IMR-90 (cell line): Measurements from ENCODE around the gene LEMD1. TPM values are rescaled to one million over a fixed set of nuclear protein-coding genes. Genes with fewer than 3 reads are reported as not detected.

Experiments
- ATAC-seq: fragments of 200-7000 bp; cut with Tn5 transposase; 2 replicates; pipeline ENCODE4 v1.9.1; 2020; ENCODE audit warnings: low read depth, mild to moderate bottlenecking, moderate library complexity
- BruUV-seq: library from RNA; stranded (reverse); fragments of 400-500 nt; replicated peaks from 2 replicates; lab custom pipeline; 2021; lab: Mats Ljungman, UMichigan
- CTCF ChIA-PET: fragments of 300-600 bp; formaldehyde crosslinking; extraction: SDS; loops from one replicate; lab custom pipeline; 2021; ENCODE audit warnings: antibody characterized with exemption; lab: Yijun Ruan, JAX
- POLR2A ChIA-PET: fragments of 300-600 bp; sonication (Branson Sonifier 250); formaldehyde crosslinking; loops from one replicate; lab custom pipeline; 2022; ENCODE audit warnings: antibody characterized with exemption; ENCODE audit not compliant: unreplicated experiment; lab: Charles Lee
- DNase-seq: peaks from one replicate; pipeline ENCODE4 v3.0.0; 2013
- H2AFZ ChIP-seq: replicated peaks from 2 replicates; pipeline ENCODE3; 2013; ENCODE audit warnings: low read length, mild to moderate bottlenecking; ENCODE audit not compliant: poor library complexity
- H2AK5ac ChIP-seq: 2 replicates; pipeline ENCODE4 v1.6.1; 2013; ENCODE audit warnings: low read depth, low read length, inconsistent platforms
- H2AK9ac ChIP-seq: replicated peaks from 2 replicates; pipeline ENCODE3; 2013; ENCODE audit warnings: mild to moderate bottlenecking, low read depth, low read length, moderate library complexity; ENCODE audit not compliant: poor library complexity
- H2BK120ac ChIP-seq: 2 replicates; pipeline ENCODE4 v1.6.1; 2013; ENCODE audit warnings: low read depth, low read length, inconsistent platforms
- H2BK15ac ChIP-seq: 3 replicates; pipeline ENCODE4 v1.6.1; 2013; ENCODE audit warnings: low read depth, low read length, inconsistent platforms
- H2BK20ac ChIP-seq: 2 replicates; pipeline ENCODE4 v1.6.1; 2013; ENCODE audit warnings: low read depth, mild to moderate bottlenecking, inconsistent platforms, low read length, moderate library complexity
- H2BK5ac ChIP-seq: 2 replicates; pipeline ENCODE4 v1.6.1; 2013; ENCODE audit warnings: mild to moderate bottlenecking, low read depth, low read length, inconsistent platforms; ENCODE audit not compliant: poor library complexity, severe bottlenecking
- H3K14ac ChIP-seq: replicated peaks from 2 replicates; pipeline ENCODE4 v1.6.1; 2013; ENCODE audit warnings: low read depth, low read length, inconsistent platforms
- H3K18ac ChIP-seq: 2 replicates; pipeline ENCODE4 v1.6.1; 2013; ENCODE audit warnings: low read depth, low read length, control low read depth
- H3K23ac ChIP-seq: 2 replicates; pipeline ENCODE4 v1.6.1; 2013; ENCODE audit warnings: low read depth, low read length, inconsistent platforms
- H3K27ac ChIP-seq: 2 replicates; pipeline ENCODE4 v1.5.1; 2013; ENCODE audit warnings: mild to moderate bottlenecking, control low read depth, low read length; ENCODE audit not compliant: insufficient read depth
- H3K27me3 ChIP-seq: 2 replicates; pipeline ENCODE4 v1.6.1; 2013; ENCODE audit warnings: low read length; ENCODE audit not compliant: control insufficient read depth, insufficient read depth
- H3K36me3 ChIP-seq: 2 replicates; pipeline ENCODE4 v1.6.1; 2013; ENCODE audit warnings: low read length, mixed read lengths; ENCODE audit not compliant: control insufficient read depth, insufficient read depth
- H3K4ac ChIP-seq: 2 replicates; pipeline ENCODE4 v1.6.1; 2013; ENCODE audit warnings: low read depth, low read length, inconsistent platforms
- H3K4me1 ChIP-seq: 2 replicates; pipeline ENCODE4 v1.6.1; 2013; ENCODE audit warnings: low read length, mixed read lengths; ENCODE audit not compliant: control insufficient read depth, insufficient read depth
- H3K4me2 ChIP-seq: 2 replicates; pipeline ENCODE4 v1.6.1; 2013; ENCODE audit warnings: low read depth, mild to moderate bottlenecking, control low read depth, low read length, moderate library complexity
- H3K4me3 ChIP-seq: 2 replicates; pipeline ENCODE4 v1.5.1; 2013; ENCODE audit warnings: low read depth, mild to moderate bottlenecking, control low read depth, low read length, moderate library complexity; ENCODE audit not compliant: insufficient read depth
- H3K56ac ChIP-seq: 2 replicates; pipeline ENCODE4 v1.6.1; 2013; ENCODE audit warnings: low read length, inconsistent platforms; ENCODE audit not compliant: insufficient read depth; ENCODE audit errors: extremely low read depth
- H3K79me1 ChIP-seq, 2 experiments: 2 replicates each; pipeline ENCODE4 v1.6.1; 2013; ENCODE audit warnings: low read length in 2 of 2, inconsistent platforms in 1 of 2, low read depth in 1 of 2
- H3K9ac ChIP-seq: 2 replicates; pipeline ENCODE4 v1.6.1; 2013; ENCODE audit warnings: low read depth, low read length, control low read depth
- H3K9me1 ChIP-seq: 2 replicates; pipeline ENCODE4 v1.6.1; 2013; ENCODE audit warnings: low read length, inconsistent platforms; ENCODE audit not compliant: insufficient read depth
- H3K9me3 ChIP-seq: 2 replicates; pipeline ENCODE4 v1.6.1; 2013; ENCODE audit warnings: low read length; ENCODE audit not compliant: control insufficient read depth, insufficient read depth
- H4K20me1 ChIP-seq: 2 replicates; pipeline ENCODE4 v1.6.1; 2013; ENCODE audit warnings: low read length, inconsistent platforms; ENCODE audit not compliant: insufficient read depth
- H4K5ac ChIP-seq: 2 replicates; pipeline ENCODE4 v1.6.1; 2013; ENCODE audit warnings: mild to moderate bottlenecking, low read depth, low read length, control low read depth
- H4K8ac ChIP-seq, 2 experiments: 2 replicates each; pipeline ENCODE4 v1.6.1; 2013; ENCODE audit warnings: low read depth in 2 of 2, low read length in 2 of 2, control low read depth in 1 of 2, inconsistent platforms in 1 of 2
- H4K91ac ChIP-seq: 2 replicates; pipeline ENCODE4 v1.6.1; 2013; ENCODE audit warnings: low read depth, low read length, inconsistent platforms; ENCODE audit not compliant: insufficient read depth
- BHLHE40 ChIP-seq: fragments of 150-350 bp; IDR thresholded peaks from 2 replicates; pipeline ENCODE4 v1.6.1; 2016; ENCODE audit warnings: mild to moderate bottlenecking, low read depth, low read length
- CEBPB ChIP-seq: IDR thresholded peaks from 2 replicates; pipeline ENCODE4 v1.6.1; 2012; ENCODE audit warnings: low read depth, low read length, improper control_type of control experiment
- CHD1 ChIP-seq: IDR thresholded peaks from 2 replicates; pipeline ENCODE4 v1.6.1; 2012; ENCODE audit warnings: low read depth, low read length, improper control_type of control experiment
- FOS ChIP-seq: fragments of 150-350 bp; IDR thresholded peaks from 2 replicates; pipeline ENCODE4 v1.6.1; 2016; ENCODE audit warnings: low read depth, low read length
- MAFK ChIP-seq: IDR thresholded peaks from 2 replicates; pipeline ENCODE4 v1.6.1; 2012; ENCODE audit warnings: low read depth, low read length, improper control_type of control experiment
- MXI1 ChIP-seq: IDR thresholded peaks from 2 replicates; pipeline ENCODE4 v1.6.1; 2012; ENCODE audit warnings: low read depth, mild to moderate bottlenecking, low read length, moderate library complexity, borderline replicate concordance
- NFE2L2 ChIP-seq: fragments of 150-350 bp; IDR thresholded peaks from 2 replicates; pipeline ENCODE4 v1.6.1; 2016; ENCODE audit warnings: low read depth, mild to moderate bottlenecking, low read length
- RAD21 ChIP-seq: IDR thresholded peaks from 2 replicates; pipeline ENCODE4 v1.6.1; 2012; ENCODE audit warnings: low read length, improper control_type of control experiment
- RCOR1 ChIP-seq: IDR thresholded peaks from 2 replicates; pipeline ENCODE4 v1.6.1; 2012; ENCODE audit warnings: mild to moderate bottlenecking, low read length, improper control_type of control experiment; ENCODE audit not compliant: insufficient replicate concordance
- RFX5 ChIP-seq: IDR thresholded peaks from 2 replicates; pipeline ENCODE4 v1.8.0; 2012; ENCODE audit warnings: low read depth, mild to moderate bottlenecking, low read length, moderate library complexity
- WGBS, 2 experiments: methylation state at CpG; one replicate each; pipeline versions ENCODE4 v1.1.5 to v1.1.7; 2013; ENCODE audit warnings: missing lambda C conversion rate in 2 of 2; ENCODE audit not compliant: insufficient read length in 1 of 2; ENCODE audit errors: extremely low coverage in 2 of 2; 5-methylcytosine and 5-hydroxymethylcytosine counted together
- dilution Hi-C: fragments of 300-500 bp; cut with HindIII; formaldehyde crosslinking; loops from one replicate; pipeline ENCODE4 v1.14.3; 2018; ENCODE audit warnings: low sequenced_read_pairs; ENCODE audit not compliant: unreplicated experiment
- in situ Hi-C: fragments of 300-500 bp; cut with MboI; formaldehyde crosslinking; loops from 3 replicates; pipeline ENCODE4 v1.14.3; 2019; ENCODE audit warnings: low sequenced_read_pairs, inconsistent platforms, mixed read lengths
- intact Hi-C: fragments of 100-400 bp; cut with micrococcal nuclease; formaldehyde crosslinking; loops from 2 replicates; pipeline ENCODE4 v1.10.0; 2022
- polyA plus RNA-seq, 3 experiments: library from polyadenylated mRNA; depleted of rRNA; stranded (reverse); fragments of >200 nt; gene quantifications; 2 replicates each; pipeline ENCODE4 v1.2.3, GENCODE V29; 2012; ENCODE audit warnings: low replicate concordance in 1 of 3
- total RNA-seq: library from RNA; depleted of rRNA; stranded (reverse); fragments of >200 nt; gene quantifications from 2 replicates; pipeline ENCODE4 v1.2.3, GENCODE V29; 2012
- TF ChIP-seq, protein P1 (sequence below): fragments of 150-350 bp; IDR thresholded peaks from 2 replicates; pipeline ENCODE4 v1.6.1; 2016; ENCODE audit warnings: low read depth, mild to moderate bottlenecking, low read length, moderate library complexity, borderline replicate concordance
- TF ChIP-seq, protein P2 (sequence below): fragments of 150-350 bp; IDR thresholded peaks from 2 replicates; pipeline ENCODE4 v1.6.1; 2017; ENCODE audit warnings: mild to moderate bottlenecking, antibody characterized with exemption, low read length, low read depth

LEMD1 gene
- total and polyA plus RNA-seq, 2 of the 4 experiments (the other 2 are of a cell fraction): not detected

DNA sequence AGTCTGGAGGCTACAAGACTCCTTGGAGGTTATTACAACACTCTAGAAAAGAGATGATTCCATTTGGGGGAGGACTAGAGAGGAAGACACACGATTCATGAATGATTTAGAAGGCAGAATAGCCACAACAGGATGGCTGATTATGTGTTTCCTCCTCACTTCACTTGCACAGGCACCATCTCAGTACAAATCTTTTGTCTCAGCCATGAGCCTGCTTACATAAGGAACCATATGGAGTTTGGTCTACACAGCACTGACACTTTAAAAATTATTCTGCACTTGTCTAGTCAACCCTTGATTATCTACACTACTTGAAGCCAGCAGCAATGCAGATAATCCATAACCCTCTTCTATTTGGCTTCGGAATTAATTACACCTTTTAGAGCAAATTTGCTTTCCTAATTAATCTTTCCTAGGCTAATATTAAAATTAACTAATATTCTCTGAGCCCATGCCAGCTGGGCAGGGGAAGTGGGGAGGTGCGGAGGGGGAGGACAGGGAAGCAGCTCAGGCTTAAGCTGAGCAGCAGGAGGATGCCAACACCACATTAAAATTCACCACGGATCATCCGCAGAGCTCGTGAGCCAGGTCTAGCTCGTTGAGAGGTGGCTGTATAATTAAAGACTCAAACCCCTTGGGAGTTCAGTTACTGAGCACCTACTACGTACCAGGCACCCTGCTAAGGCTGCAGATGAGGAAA, 3.2 kb upstream of the LEMD1 start:
- DNase-seq (no peak), ATAC-seq (no peak)
- no peak overlapping the region for H3K4ac ChIP-seq
- H2AK9ac ChIP-seq: no peak overlapping the region
- H4K5ac ChIP-seq: no peak overlapping the region
- H3K27me3 ChIP-seq: peaks cover 67% of the 10 kb centered on the region
- H3K27ac ChIP-seq: no peak overlapping the region
- ChIA-PET CTCF (interaction anchor here (1.0 kb wide), 1 partner anchor 71 kb away, joined by 4 read pairs; no protein-coding TSS in a partner anchor), POLR2A (no interaction called here)
- intact Hi-C loops (no loop called here), dilution Hi-C loops (no loop called here), in situ Hi-C loops (no loop called here)
- no peaks in the 10 kb centered on the region for H3K9me3 ChIP-seq
- no peak overlapping the region for H2BK120ac ChIP-seq
- no peaks in the 10 kb centered on the region for H3K79me1 ChIP-seq
- no peak overlapping the region for H3K4me3 ChIP-seq
- H3K14ac ChIP-seq: no peak overlapping the region
- no peak overlapping the region for H3K56ac ChIP-seq
- no peak overlapping the region for H4K91ac ChIP-seq
- WGBS, 2 experiments: no CpG with 5 or more reads among the region's 8 CpGs
- H3K9me1 ChIP-seq: no peaks in the 10 kb centered on the region
- no peak overlapping the region for H4K8ac ChIP-seq
- H2AK5ac ChIP-seq: no peak overlapping the region
- no peak overlapping the region for H3K9ac ChIP-seq
- no peaks in the 10 kb centered on the region for H4K20me1 ChIP-seq
- no peak overlapping the region for H2BK20ac ChIP-seq
- H3K23ac ChIP-seq: no peak overlapping the region
- no peaks in the 10 kb centered on the region for H3K4me1 ChIP-seq
- no TSS peak for BruUV-seq
- H3K36me3 ChIP-seq: no peaks in the 10 kb centered on the region
- H2BK15ac ChIP-seq: no peak overlapping the region
- TF ChIP-seq, protein P1, sequence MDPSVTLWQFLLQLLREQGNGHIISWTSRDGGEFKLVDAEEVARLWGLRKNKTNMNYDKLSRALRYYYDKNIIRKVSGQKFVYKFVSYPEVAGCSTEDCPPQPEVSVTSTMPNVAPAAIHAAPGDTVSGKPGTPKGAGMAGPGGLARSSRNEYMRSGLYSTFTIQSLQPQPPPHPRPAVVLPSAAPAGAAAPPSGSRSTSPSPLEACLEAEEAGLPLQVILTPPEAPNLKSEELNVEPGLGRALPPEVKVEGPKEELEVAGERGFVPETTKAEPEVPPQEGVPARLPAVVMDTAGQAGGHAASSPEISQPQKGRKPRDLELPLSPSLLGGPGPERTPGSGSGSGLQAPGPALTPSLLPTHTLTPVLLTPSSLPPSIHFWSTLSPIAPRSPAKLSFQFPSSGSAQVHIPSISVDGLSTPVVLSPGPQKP: no peak
- TF ChIP-seq, protein P2, sequence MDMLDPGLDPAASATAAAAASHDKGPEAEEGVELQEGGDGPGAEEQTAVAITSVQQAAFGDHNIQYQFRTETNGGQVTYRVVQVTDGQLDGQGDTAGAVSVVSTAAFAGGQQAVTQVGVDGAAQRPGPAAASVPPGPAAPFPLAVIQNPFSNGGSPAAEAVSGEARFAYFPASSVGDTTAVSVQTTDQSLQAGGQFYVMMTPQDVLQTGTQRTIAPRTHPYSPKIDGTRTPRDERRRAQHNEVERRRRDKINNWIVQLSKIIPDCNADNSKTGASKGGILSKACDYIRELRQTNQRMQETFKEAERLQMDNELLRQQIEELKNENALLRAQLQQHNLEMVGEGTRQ: no peak
- TF ChIP-seq RAD21: no peak
- TF ChIP-seq CHD1: no peak
- TF ChIP-seq MXI1: no peak
- no peak for TF ChIP-seq BHLHE40
- TF ChIP-seq MAFK: no peak
- no peak for TF ChIP-seq NFE2L2
- TF ChIP-seq RCOR1: no peak
- no peak for TF ChIP-seq RFX5
- TF ChIP-seq FOS: no peak
- TF ChIP-seq CEBPB: no peak
- H2BK5ac ChIP-seq: no peak overlapping the region
- no peak overlapping the region for H3K18ac ChIP-seq
- H2AFZ ChIP-seq: no peak overlapping the region
- no peak overlapping the region for H3K4me2 ChIP-seq
